ENCODE results near the gene MAST1. TPM values are rescaled to one million over a fixed set of nuclear protein-coding genes. Genes with fewer than 3 reads are reported as not detected.

The MAST1 gene
- total and polyA plus RNA-seq, 3 donors from 2014 or later = 8.5 to 11.7 (median 9.0) TPM

DNA sequence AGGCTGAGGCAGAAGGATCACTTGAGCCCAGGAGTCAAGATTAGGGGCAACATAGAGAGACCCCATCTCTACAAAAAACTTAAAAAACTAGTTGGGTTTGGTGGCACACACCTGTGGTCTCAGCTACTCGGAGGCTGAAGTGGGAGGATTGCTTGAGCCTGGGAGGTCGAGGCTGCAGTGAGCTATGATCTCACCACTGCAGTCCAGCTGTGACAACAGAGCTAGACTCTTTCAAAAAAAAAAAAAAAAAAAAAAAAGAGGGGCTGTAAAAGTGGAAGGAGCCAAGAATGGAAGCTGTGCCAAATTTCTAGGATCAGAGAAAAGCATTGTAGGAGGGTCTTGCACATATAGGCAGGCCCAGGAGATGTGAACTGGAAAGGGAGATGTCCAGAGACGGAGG lies 33.4 kb downstream of the MAST1 start:
- 59 to 68% methylated on average over 3 of the region's 3 CpGs for WGBS, 2 donors
- H3K4me3 ChIP-seq = no peak overlapping the region
- H3K27ac ChIP-seq = no peak overlapping the region
- intact Hi-C loops (cut with DNase I; ENCODE audit: low total_unique reads) = no loop called here
- no peaks in the 10 kb centered on the region for H3K27me3 ChIP-seq
- H3K4me1 ChIP-seq = no peaks in the 10 kb centered on the region
- TF ChIP-seq, protein P1, sequence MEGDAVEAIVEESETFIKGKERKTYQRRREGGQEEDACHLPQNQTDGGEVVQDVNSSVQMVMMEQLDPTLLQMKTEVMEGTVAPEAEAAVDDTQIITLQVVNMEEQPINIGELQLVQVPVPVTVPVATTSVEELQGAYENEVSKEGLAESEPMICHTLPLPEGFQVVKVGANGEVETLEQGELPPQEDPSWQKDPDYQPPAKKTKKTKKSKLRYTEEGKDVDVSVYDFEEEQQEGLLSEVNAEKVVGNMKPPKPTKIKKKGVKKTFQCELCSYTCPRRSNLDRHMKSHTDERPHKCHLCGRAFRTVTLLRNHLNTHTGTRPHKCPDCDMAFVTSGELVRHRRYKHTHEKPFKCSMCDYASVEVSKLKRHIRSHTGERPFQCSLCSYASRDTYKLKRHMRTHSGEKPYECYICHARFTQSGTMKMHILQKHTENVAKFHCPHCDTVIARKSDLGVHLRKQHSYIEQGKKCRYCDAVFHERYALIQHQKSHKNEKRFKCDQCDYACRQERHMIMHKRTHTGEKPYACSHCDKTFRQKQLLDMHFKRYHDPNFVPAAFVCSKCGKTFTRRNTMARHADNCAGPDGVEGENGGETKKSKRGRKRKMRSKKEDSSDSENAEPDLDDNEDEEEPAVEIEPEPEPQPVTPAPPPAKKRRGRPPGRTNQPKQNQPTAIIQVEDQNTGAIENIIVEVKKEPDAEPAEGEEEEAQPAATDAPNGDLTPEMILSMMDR (IDR thresholded peaks at IDR 0.05) = no peak
- TF ChIP-seq POLR2A (IDR thresholded peaks at IDR 0.05) = no peak
- no peak for DNase-seq
- H3K9me3 ChIP-seq = no peaks in the 10 kb centered on the region
- no peaks in the 10 kb centered on the region for H3K36me3 ChIP-seq (ENCODE audit: low read depth, missing control alignments)

DNA sequence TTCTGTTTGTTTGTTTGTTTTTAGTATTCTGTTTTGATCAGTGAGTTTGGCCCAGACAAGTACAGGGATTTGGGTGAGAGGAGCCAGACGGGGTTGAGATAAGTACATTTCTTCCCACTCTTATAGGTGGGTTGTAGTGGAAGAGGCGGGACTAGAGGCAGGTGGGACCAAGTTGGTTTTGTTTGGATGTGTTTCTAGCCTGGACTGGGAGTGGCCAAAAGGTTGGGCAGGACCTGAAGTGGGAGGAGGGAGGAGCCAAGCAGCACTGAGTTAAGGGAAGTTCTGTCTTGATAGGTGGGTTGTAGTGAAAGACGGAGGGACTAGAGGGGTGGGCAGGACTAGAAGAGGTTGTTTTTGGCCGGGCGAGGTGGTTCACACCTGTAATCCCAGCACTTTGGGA lies 33.9 kb downstream of the MAST1 start:
- H3K4me3 ChIP-seq = no peak overlapping the region
- H3K27ac ChIP-seq = no peak overlapping the region
- H3K9me3 ChIP-seq = no peaks in the 10 kb centered on the region
- DNase-seq = no peak
- intact Hi-C loops (cut with DNase I; ENCODE audit: low total_unique reads) = no loop called here
- H3K27me3 ChIP-seq = no peaks in the 10 kb centered on the region
- no peaks in the 10 kb centered on the region for H3K36me3 ChIP-seq (ENCODE audit: low read depth, missing control alignments)
- H3K4me1 ChIP-seq = no peaks in the 10 kb centered on the region
- WGBS, 2 donors = 57 to 72% methylated on average over 5 of the region's 5 CpGs
- TF ChIP-seq, protein P1 (IDR thresholded peaks at IDR 0.05) = no peak
- TF ChIP-seq POLR2A (IDR thresholded peaks at IDR 0.05) = no peak

DNA sequence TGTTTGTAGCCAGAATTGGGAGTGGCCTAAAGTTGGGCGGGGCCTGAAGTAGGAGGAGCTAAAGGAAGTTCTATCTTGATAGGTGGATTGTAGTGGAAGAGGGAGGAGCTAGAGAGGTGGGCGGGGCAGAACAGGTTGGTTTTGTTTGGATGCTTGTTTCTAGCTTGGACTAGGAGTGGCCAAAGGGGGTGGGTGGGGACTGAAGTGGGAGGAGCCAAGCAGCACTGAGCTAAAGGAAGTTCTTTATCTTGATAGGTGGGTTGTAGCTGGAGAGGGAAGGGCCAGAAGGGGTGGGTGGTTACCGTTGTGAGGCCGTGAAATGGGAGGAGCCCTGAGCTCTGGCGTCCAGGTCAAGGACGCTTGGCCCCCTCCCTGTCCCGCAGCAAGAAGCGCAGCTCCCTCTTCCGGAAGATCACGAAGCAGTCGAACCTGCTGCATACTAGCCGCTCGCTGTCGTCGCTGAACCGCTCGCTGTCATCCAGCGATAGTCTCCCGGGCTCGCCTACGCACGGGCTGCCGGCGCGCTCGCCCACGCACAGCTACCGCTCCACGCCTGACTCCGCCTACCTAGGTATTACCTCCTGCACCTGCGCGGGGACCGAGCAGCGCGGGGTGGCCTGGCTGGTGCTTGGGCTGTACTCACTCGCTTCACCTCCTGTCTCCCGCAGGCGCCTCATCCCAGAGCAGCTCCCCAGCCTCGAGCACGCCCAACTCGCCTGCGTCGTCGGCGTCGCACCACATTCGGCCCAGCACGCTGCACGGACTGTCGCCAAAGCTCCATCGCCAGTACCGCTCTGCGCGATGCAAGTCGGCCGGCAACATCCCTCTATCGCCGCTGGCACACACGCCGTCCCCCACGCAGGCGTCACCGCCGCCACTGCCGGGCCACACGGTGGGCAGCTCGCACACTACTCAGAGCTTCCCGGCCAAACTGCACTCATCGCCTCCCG lies 34.9 kb downstream of the MAST1 start:
- intact Hi-C loops (cut with DNase I; ENCODE audit: low total_unique reads) = no loop called here
- peak; percentile 80 for DNase-seq
- Histone ChIP-seq H3K9me3 (no peaks in the 10 kb centered on the region), H3K4me3 (peak overlapping the region; percentile 15 to 36), H3K36me3 (ENCODE audit: low read depth, missing control alignments) (no peaks in the 10 kb centered on the region), H3K27me3 (no peaks in the 10 kb centered on the region), H3K4me1 (no peaks in the 10 kb centered on the region), H3K27ac (no peak overlapping the region)
- 18 to 63% methylated on average over 34 to 70 of the region's 70 CpGs for WGBS, 2 donors
- no peak for TF ChIP-seq POLR2A (IDR thresholded peaks at IDR 0.05)
- TF ChIP-seq, protein P1 (IDR thresholded peaks at IDR 0.05) = no peak

DNA sequence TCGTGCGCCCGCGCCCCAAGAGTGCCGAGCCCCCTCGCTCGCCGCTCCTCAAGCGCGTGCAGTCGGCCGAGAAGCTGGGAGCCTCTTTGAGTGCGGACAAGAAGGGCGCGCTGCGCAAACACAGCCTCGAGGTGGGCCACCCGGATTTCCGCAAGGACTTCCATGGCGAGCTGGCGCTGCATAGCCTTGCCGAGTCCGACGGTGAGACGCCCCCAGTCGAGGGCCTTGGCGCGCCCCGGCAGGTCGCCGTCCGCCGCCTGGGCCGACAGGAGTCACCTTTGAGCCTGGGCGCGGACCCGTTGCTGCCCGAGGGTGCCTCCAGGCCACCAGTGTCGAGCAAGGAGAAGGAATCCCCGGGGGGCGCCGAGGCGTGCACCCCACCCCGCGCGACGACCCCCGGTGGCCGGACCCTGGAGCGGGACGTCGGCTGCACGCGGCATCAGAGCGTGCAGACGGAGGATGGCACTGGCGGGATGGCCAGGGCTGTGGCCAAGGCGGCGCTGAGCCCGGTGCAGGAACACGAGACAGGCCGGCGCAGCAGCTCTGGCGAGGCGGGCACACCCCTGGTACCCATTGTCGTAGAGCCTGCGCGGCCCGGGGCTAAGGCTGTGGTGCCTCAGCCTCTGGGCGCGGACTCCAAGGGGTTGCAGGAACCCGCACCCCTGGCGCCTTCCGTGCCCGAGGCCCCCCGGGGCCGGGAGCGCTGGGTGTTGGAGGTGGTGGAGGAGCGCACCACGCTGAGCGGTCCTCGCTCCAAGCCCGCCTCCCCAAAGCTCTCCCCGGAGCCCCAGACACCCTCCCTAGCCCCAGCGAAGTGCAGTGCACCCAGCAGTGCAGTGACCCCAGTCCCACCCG lies 35.8 kb downstream of the MAST1 start:
- Histone ChIP-seq H3K4me1 (no peaks in the 10 kb centered on the region), H3K27me3 (no peaks in the 10 kb centered on the region), H3K9me3 (no peaks in the 10 kb centered on the region), H3K27ac (no peak overlapping the region), H3K4me3 (peak overlapping the region; percentile 15 to 36), H3K36me3 (ENCODE audit: low read depth, missing control alignments) (no peaks in the 10 kb centered on the region)
- no peak for TF ChIP-seq POLR2A (IDR thresholded peaks at IDR 0.05)
- TF ChIP-seq, protein P1 (IDR thresholded peaks at IDR 0.05) = no peak
- intact Hi-C loops (cut with DNase I; ENCODE audit: low total_unique reads) = no loop called here
- WGBS, 2 donors = 86 to 90% methylated on average over 2 to 82 of the region's 86 CpGs
- DNase-seq = no peak

All from testis (tissue), 3 donors.